Smooth muscle cell (in vitro differentiated cells): ENCODE measurements around the gene COL26A1. TPM values are rescaled to one million over a fixed set of nuclear protein-coding genes. Genes with fewer than 3 reads are reported as not detected.

Experiments
- DNase-seq: peaks from one replicate; lab custom pipeline; 2025; ENCODE audit not compliant: unreplicated experiment; lab: John Stamatoyannopoulos, UW
- H2AFZ ChIP-seq: fragments of 200-600 bp; sonication (generic); 2 replicates; pipeline ENCODE4 v1.6.0; 2016; ENCODE audit warnings: antibody characterized with exemption, low read depth, mild to moderate bottlenecking
- H3F3A ChIP-seq: fragments of 200-600 bp; sonication (generic); 2 replicates; pipeline ENCODE4 v1.6.0; 2017; ENCODE audit warnings: antibody characterized with exemption, low read depth
- H3K27ac ChIP-seq: fragments of 200-600 bp; sonication (generic); 2 replicates; pipeline ENCODE4 v1.5.1; 2016; ENCODE audit warnings: low read depth, mild to moderate bottlenecking
- H3K27me3 ChIP-seq: fragments of 200-600 bp; sonication (generic); 2 replicates; pipeline ENCODE4 v1.6.1; 2016; ENCODE audit warnings: low read depth, mild to moderate bottlenecking
- H3K36me3 ChIP-seq: fragments of 200-600 bp; sonication (generic); 2 replicates; pipeline ENCODE4 v1.5.1; 2016; ENCODE audit warnings: low read depth
- H3K4me1 ChIP-seq: fragments of 200-600 bp; sonication (generic); 2 replicates; pipeline ENCODE4 v1.5.1; 2016; ENCODE audit warnings: low read depth
- H3K4me2 ChIP-seq: fragments of 200-600 bp; sonication (generic); 2 replicates; pipeline ENCODE4 v1.6.0; 2016; ENCODE audit warnings: mild to moderate bottlenecking
- H3K4me3 ChIP-seq: fragments of 200-600 bp; sonication (generic); 2 replicates; pipeline ENCODE4 v1.5.1; 2016; ENCODE audit warnings: mild to moderate bottlenecking
- H3K79me2 ChIP-seq: fragments of 200-600 bp; sonication (generic); 2 replicates; pipeline ENCODE4 v1.6.0; 2016; ENCODE audit warnings: low read depth, mild to moderate bottlenecking
- H3K9ac ChIP-seq: fragments of 200-600 bp; sonication (generic); 2 replicates; pipeline ENCODE4 v1.6.0; 2016; ENCODE audit warnings: low read depth
- H3K9me3 ChIP-seq: fragments of 200-600 bp; sonication (generic); replicated peaks from 2 replicates; pipeline ENCODE4 v1.5.1; 2016; ENCODE audit warnings: low read depth
- H4K20me1 ChIP-seq: fragments of 200-600 bp; sonication (generic); 2 replicates; pipeline ENCODE4 v1.6.0; 2016; ENCODE audit warnings: low read depth
- CTCF ChIP-seq: fragments of 200-600 bp; sonication (generic); IDR thresholded peaks from 2 replicates; pipeline ENCODE4 v1.5.1; 2017; ENCODE audit warnings: borderline replicate concordance, mild to moderate bottlenecking, antibody characterized with exemption; ENCODE audit not compliant: insufficient read depth, poor library complexity, severe bottlenecking
- WGBS: methylation state at CpG from one replicate; pipeline ENCODE4 v1.1.7; 2016; ENCODE audit warnings: low lambda C conversion rate; 5-methylcytosine and 5-hydroxymethylcytosine counted together
- polyA plus RNA-seq: library from polyadenylated mRNA; unstranded; fragments of >200 nt; fragmentation: Nextera tagmentation; extraction: Ambion mirVana; gene quantifications from 2 replicates; pipeline ENCODE4 v1.2.1, GENCODE V29; 2016
- total RNA-seq: library from RNA; depleted of rRNA; stranded (reverse); fragments of >200 nt; gene quantifications from 2 replicates; pipeline ENCODE4 v1.2.3, GENCODE V29; 2014

The COL26A1 gene
- total and polyA plus RNA-seq, 2 experiments from 2014 or later = 4.9 to 13.2 TPM

GRCh38 chr7:101398396-101399289 is 36.0 kb downstream of the COL26A1 start:
- Histone ChIP-seq H3K27ac (no peak overlapping the region), H3K4me1 (peaks cover 13% of the 10 kb centered on the region), H2AFZ (no peak overlapping the region), H3K27me3 (no peaks in the 10 kb centered on the region), H3K79me2 (no peaks in the 10 kb centered on the region), H3K4me3 (no peak overlapping the region), H4K20me1 (no peaks in the 10 kb centered on the region), H3K9ac (no peak overlapping the region), H3K36me3 (no peaks in the 10 kb centered on the region), H3K4me2 (no peak overlapping the region), H3K9me3 (no peaks in the 10 kb centered on the region), H3F3A (no peaks in the 10 kb centered on the region)
- 73% methylated on average over 22 of the region's 22 CpGs for WGBS
- no peak for TF ChIP-seq CTCF
- DNase-seq = no peak

GRCh38 chr7:101399759-101400158 is 37.1 kb downstream of the COL26A1 start:
- H3K4me3 ChIP-seq = no peak overlapping the region
- H3K27ac ChIP-seq = no peak overlapping the region
- no peaks in the 10 kb centered on the region for H3K27me3 ChIP-seq
- H3K4me1 ChIP-seq = peaks cover 13% of the 10 kb centered on the region
- no peaks in the 10 kb centered on the region for H4K20me1 ChIP-seq
- no peak for DNase-seq
- no peak overlapping the region for H2AFZ ChIP-seq
- H3K79me2 ChIP-seq = no peaks in the 10 kb centered on the region
- H3K9ac ChIP-seq = no peak overlapping the region
- no peak for TF ChIP-seq CTCF
- no peaks in the 10 kb centered on the region for H3F3A ChIP-seq
- no peaks in the 10 kb centered on the region for H3K36me3 ChIP-seq
- WGBS = 32% methylated on average over 6 of the region's 6 CpGs
- no peaks in the 10 kb centered on the region for H3K9me3 ChIP-seq
- H3K4me2 ChIP-seq = no peak overlapping the region

- TF ChIP-seq CTCF = no peak
- Histone ChIP-seq H2AFZ (no peak overlapping the region), H3K79me2 (no peaks in the 10 kb centered on the region), H3F3A (no peaks in the 10 kb centered on the region), H3K36me3 (no peaks in the 10 kb centered on the region), H3K9me3 (no peaks in the 10 kb centered on the region), H3K4me1 (peaks cover 4% of the 10 kb centered on the region), H4K20me1 (no peaks in the 10 kb centered on the region), H3K27ac (no peak overlapping the region), H3K27me3 (no peaks in the 10 kb centered on the region), H3K4me3 (no peak overlapping the region), H3K9ac (no peak overlapping the region), H3K4me2 (no peak overlapping the region)
- no peak for DNase-seq
- WGBS = 97% methylated on average over 13 of the region's 13 CpGs
Measured at GRCh38 chr7:101400751-101401150, 38.1 kb downstream of the COL26A1 start.
